ENCODE measurements around the gene LIPC.

The LIPC gene

GRCh38 chr15:58416963-58417362, 14.8 kb upstream of the LIPC start:
- no peak overlapping the region for H3K4me3 ChIP-seq (ENCODE audit: low read depth, low read length)
- DNase-seq (ENCODE audit: low read depth) = no peak
- TF ChIP-seq MYC (IDR thresholded peaks at IDR 0.05; ENCODE audit: low read depth, low read length) = no peak
- no peak for TF ChIP-seq POLR2A (IDR thresholded peaks at IDR 0.05; ENCODE audit: extremely low read depth, insufficient read length)
- no peak for TF ChIP-seq CTCF (IDR thresholded peaks at IDR 0.05; ENCODE audit: low read depth, low read length)

- no peak overlapping the region for H3K4me3 ChIP-seq (ENCODE audit: low read depth, low read length)
- no peak for DNase-seq (ENCODE audit: low read depth)
- TF ChIP-seq MAX (IDR thresholded peaks at IDR 0.05; ENCODE audit: low read depth, low read length) = no peak
- TF ChIP-seq POLR2A (IDR thresholded peaks at IDR 0.05; ENCODE audit: extremely low read depth, insufficient read length) = no peak
- no peak for TF ChIP-seq CTCF (IDR thresholded peaks at IDR 0.05; ENCODE audit: low read depth, low read length)
- TF ChIP-seq MYC (IDR thresholded peaks at IDR 0.05; ENCODE audit: low read depth, low read length) = no peak
Observed at GRCh38 chr15:58418135-58418534, 13.7 kb upstream of the LIPC start.

- TF ChIP-seq POLR2A (IDR thresholded peaks at IDR 0.05; ENCODE audit: extremely low read depth, insufficient read length) (no peak), MAX (IDR thresholded peaks at IDR 0.05; ENCODE audit: low read depth, low read length) (no peak), CTCF (IDR thresholded peaks at IDR 0.05; ENCODE audit: low read depth, low read length) (no peak), MYC (IDR thresholded peaks at IDR 0.05; ENCODE audit: low read depth, low read length) (no peak)
- no peak for DNase-seq (ENCODE audit: low read depth)
- no peak overlapping the region for H3K4me3 ChIP-seq (ENCODE audit: low read depth, low read length)
Observed at GRCh38 chr15:58419803-58420524, 11.8 kb upstream of the LIPC start.

GRCh38 chr15:58420579-58421043, 11.2 kb upstream of the LIPC start:
- TF ChIP-seq MAX (IDR thresholded peaks at IDR 0.05; ENCODE audit: low read depth, low read length) (no peak), MYC (IDR thresholded peaks at IDR 0.05; ENCODE audit: low read depth, low read length) (no peak), POLR2A (IDR thresholded peaks at IDR 0.05; ENCODE audit: extremely low read depth, insufficient read length) (no peak), CTCF (IDR thresholded peaks at IDR 0.05; ENCODE audit: low read depth, low read length) (no peak)
- DNase-seq (ENCODE audit: low read depth) = no peak
- H3K4me3 ChIP-seq (ENCODE audit: low read depth, low read length) = no peak overlapping the region

DNA sequence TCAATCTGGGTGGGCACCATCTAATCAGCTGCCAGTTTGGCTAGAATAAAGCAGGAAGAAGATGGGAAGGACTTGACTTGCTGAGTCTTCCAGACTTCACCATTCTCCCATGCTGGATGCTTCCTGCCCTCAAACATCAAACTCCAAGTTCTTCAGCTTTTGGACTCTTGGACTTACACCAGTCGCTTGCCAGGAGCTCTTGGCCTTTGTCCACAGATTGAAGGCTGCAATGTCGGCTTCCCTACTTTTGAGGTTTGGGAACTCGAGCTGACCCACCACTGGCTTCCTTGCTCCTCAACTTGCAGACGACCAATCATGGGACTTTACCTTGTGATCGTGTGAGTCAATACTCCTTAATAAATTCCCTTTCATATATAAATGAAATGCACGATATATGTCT, 8.6 kb upstream of the LIPC start:
- no peak for TF ChIP-seq POLR2A (IDR thresholded peaks at IDR 0.05; ENCODE audit: extremely low read depth, insufficient read length)
- no peak for TF ChIP-seq MAX (IDR thresholded peaks at IDR 0.05; ENCODE audit: low read depth, low read length)
- no peak for TF ChIP-seq CTCF (IDR thresholded peaks at IDR 0.05; ENCODE audit: low read depth, low read length)
- no peak for TF ChIP-seq MYC (IDR thresholded peaks at IDR 0.05; ENCODE audit: low read depth, low read length)
- no peak overlapping the region for H3K4me3 ChIP-seq (ENCODE audit: low read depth, low read length)
- no peak for DNase-seq (ENCODE audit: low read depth)
